ENCODE data around the gene RETN. TPM values are rescaled to one million over a fixed set of nuclear protein-coding genes. Genes with fewer than 3 reads are reported as not detected.

RETN gene
- total RNA-seq, 6 experiments from 2014 or later = 0.63 to 2.4 TPM; not detected in 4

DNA sequence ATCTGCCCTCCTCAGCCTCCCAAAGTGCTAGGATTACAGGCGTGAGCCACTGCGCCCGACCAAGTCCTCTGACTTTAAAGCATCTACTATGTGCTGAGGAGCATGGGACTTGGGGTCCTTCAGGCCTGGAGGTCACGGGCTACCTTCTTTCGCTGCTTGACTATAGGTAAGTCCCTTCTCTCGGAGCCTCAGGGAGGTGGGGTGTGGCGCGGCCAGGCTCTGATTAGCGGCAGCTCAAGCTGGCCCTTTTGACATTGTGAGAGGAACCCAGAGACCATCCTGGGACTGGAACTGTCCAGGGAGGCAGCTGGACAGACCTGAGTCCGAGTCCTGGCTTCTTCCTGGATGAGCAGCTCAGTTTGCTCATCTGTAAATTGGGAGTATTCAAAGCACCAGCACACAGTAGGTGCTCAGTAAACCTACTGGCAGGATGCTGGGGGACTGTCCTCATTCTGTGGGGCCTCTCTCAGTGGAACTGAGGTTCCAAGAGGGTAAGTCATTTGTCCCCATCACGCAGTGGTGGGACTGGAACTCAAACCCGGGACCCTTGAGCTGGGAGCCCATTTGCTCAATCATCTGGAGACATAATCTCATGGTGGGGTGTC is 32.3 kb downstream of the RETN start:
- no peak overlapping the region for H3K27ac ChIP-seq
- TF ChIP-seq, protein P1, sequence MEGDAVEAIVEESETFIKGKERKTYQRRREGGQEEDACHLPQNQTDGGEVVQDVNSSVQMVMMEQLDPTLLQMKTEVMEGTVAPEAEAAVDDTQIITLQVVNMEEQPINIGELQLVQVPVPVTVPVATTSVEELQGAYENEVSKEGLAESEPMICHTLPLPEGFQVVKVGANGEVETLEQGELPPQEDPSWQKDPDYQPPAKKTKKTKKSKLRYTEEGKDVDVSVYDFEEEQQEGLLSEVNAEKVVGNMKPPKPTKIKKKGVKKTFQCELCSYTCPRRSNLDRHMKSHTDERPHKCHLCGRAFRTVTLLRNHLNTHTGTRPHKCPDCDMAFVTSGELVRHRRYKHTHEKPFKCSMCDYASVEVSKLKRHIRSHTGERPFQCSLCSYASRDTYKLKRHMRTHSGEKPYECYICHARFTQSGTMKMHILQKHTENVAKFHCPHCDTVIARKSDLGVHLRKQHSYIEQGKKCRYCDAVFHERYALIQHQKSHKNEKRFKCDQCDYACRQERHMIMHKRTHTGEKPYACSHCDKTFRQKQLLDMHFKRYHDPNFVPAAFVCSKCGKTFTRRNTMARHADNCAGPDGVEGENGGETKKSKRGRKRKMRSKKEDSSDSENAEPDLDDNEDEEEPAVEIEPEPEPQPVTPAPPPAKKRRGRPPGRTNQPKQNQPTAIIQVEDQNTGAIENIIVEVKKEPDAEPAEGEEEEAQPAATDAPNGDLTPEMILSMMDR (IDR thresholded peaks at IDR 0.05) = no peak
- TF ChIP-seq POLR2A (IDR thresholded peaks at IDR 0.05) = no peak
- no peaks in the 10 kb centered on the region for H3K4me1 ChIP-seq
- no peaks in the 10 kb centered on the region for H3K27me3 ChIP-seq
- no peak for DNase-seq
- H3K9me3 ChIP-seq = no peaks in the 10 kb centered on the region
- no peak for ATAC-seq
- H3K4me3 ChIP-seq = no peak overlapping the region
- intact Hi-C loops (cut with DNase I) = no loop called here
- WGBS (ENCODE audit: insufficient coverage, low coverage, low lambda C conversion rate, missing lambda C conversion rate) = 79% methylated on average over 5 of the region's 12 CpGs
- no peaks in the 10 kb centered on the region for H3K36me3 ChIP-seq

DNA sequence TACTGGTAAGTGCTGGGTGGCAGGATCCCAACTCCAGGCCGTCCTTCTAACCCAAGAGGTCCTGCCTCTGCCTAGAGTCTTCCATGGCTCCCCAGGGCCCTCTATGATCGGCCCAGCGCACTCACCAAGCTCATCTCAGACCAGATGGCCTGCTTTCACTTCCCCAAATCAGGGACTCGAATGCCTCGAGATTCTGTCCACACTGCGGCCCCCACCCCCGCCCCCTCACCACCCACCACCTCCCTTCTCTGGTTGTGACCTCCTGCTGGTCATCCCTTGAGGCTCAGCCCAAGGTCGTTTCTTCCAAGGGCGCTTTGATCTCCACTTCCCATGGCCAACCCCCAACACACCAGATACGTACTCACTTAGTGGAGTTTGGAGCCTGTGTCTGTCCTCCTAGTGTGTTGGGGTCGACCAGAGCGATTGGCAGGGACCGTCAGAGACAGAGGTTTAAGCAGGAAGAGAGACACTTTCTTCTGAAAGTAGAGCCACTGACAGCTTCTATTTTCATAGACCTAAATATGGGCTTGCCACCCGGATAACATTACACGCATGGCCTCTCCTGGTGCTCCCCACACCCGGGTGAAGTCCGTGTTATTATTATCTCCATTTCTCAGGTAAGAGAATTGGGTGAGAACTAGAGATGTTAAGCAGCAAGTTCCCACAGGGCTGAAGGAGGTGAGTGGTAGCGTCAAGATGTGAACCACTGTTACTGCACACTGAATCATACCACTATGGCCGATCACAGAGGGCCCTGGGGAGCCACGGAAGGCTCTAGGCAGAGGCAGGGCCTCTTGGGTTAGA is 33.0 kb downstream of the RETN start, which contains the start of gene FCER2:
Gene FCER2 (minus strand): TSS at position 478 of the 804 bp plus-strand sequence. CDS start 2,371 bp downstream, outside the sequence.
- 39% methylated on average over 11 of the region's 20 CpGs for WGBS (ENCODE audit: insufficient coverage, low coverage, low lambda C conversion rate, missing lambda C conversion rate)
- H3K4me1 ChIP-seq = no peaks in the 10 kb centered on the region
- ATAC-seq = peak in 1 of 4 donors; percentile 21
- no peak for DNase-seq
- no peaks in the 10 kb centered on the region for H3K9me3 ChIP-seq
- no peak within 1 kb of the TSS for H3K27ac ChIP-seq
- intact Hi-C loops (cut with DNase I) = no loop called here
- no peak for TF ChIP-seq POLR2A (IDR thresholded peaks at IDR 0.05)
- TF ChIP-seq, protein P1 (IDR thresholded peaks at IDR 0.05) = no peak
- no peak within 1 kb of the TSS for H3K4me3 ChIP-seq
- no peaks in the 10 kb centered on the region for H3K36me3 ChIP-seq
- H3K27me3 ChIP-seq = no peaks in the 10 kb centered on the region

DNA sequence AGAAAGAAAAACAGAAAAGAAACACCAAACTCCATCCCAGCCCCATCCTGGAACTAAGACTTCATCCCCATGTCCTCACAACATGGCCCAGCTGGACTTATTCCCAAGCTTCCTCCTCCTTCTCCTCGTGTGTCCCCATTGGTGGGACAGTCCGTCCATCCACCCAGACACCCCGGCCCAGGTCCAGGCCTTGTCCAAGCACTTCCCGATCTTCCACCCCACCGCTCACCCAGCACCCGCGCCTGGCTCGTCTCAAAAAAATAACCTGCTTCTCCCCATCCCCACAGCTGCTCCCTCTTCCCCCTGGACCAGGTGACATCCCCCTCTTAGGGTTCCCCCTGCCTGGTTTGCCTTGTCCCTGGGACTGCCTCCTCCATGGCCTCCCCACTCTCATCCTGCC is 34.5 kb downstream of the RETN start:
- ATAC-seq = no peak
- 48% methylated on average over 7 of the region's 8 CpGs for WGBS (ENCODE audit: insufficient coverage, low coverage, low lambda C conversion rate, missing lambda C conversion rate)
- no peak for DNase-seq
- intact Hi-C loops (cut with DNase I) = no loop called here
- Histone ChIP-seq H3K36me3 (no peaks in the 10 kb centered on the region), H3K4me1 (no peaks in the 10 kb centered on the region), H3K4me3 (no peak overlapping the region), H3K9me3 (no peaks in the 10 kb centered on the region), H3K27ac (no peak overlapping the region), H3K27me3 (no peaks in the 10 kb centered on the region)
- TF ChIP-seq POLR2A (IDR thresholded peaks at IDR 0.05) = no peak
- TF ChIP-seq, protein P1 (IDR thresholded peaks at IDR 0.05) = no peak

DNA sequence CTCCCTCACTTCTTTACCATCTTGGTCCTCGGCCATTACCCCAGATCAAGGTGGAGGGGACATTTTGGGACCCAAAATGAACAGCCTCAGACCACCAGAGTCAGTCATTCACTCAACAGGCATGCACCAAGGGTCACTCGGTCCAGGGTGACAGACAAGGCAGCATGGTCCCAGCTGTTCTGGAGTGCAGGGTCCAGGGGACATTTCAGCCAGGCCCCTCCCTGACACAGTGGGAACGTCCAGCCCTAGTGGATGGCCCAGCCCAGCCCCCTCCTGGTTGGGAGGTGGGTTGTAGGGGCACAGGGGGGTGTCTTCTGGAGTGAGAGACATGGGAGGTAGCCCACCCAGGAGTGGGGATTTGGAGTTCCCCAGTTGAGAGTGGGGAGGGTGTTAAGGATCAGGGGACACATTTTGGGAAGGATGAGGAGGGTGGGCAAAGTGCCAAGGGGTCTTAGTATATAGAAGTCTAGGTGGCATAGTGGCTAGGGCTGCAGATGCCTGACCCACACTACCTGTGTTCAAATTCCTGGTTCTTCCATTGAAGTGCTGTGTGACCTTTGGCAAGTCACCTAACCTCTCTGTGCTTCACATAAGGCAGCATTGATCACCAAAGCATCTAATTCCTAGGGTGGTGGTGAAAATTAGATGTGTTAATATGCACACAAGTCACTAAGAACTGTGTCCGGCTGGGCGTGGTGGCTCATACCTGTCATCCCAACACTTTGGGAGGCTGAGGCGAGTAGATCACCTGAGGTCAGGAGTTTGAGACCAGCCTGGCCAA is 35.6 kb downstream of the RETN start:
- no peaks in the 10 kb centered on the region for H3K36me3 ChIP-seq
- ATAC-seq (no peak), DNase-seq (no peak)
- H3K4me3 ChIP-seq = no peak overlapping the region
- H3K27ac ChIP-seq = no peak overlapping the region
- intact Hi-C loops (cut with DNase I) = no loop called here
- no peaks in the 10 kb centered on the region for H3K9me3 ChIP-seq
- TF ChIP-seq, protein P1 (IDR thresholded peaks at IDR 0.05) = no peak
- TF ChIP-seq POLR2A (IDR thresholded peaks at IDR 0.05) = no peak
- H3K4me1 ChIP-seq = no peaks in the 10 kb centered on the region
- H3K27me3 ChIP-seq = no peaks in the 10 kb centered on the region
- WGBS (ENCODE audit: insufficient coverage, low coverage, low lambda C conversion rate, missing lambda C conversion rate) = 69% methylated on average over 5 of the region's 6 CpGs
